ENCODE data around the gene NRN1L. TPM values are rescaled to one million over a fixed set of nuclear protein-coding genes. Genes with fewer than 3 reads are reported as not detected.

The NRN1L gene
- total and polyA plus RNA-seq, 4 donors: 1.1 to 5.8 (median 3.6) TPM

DNA sequence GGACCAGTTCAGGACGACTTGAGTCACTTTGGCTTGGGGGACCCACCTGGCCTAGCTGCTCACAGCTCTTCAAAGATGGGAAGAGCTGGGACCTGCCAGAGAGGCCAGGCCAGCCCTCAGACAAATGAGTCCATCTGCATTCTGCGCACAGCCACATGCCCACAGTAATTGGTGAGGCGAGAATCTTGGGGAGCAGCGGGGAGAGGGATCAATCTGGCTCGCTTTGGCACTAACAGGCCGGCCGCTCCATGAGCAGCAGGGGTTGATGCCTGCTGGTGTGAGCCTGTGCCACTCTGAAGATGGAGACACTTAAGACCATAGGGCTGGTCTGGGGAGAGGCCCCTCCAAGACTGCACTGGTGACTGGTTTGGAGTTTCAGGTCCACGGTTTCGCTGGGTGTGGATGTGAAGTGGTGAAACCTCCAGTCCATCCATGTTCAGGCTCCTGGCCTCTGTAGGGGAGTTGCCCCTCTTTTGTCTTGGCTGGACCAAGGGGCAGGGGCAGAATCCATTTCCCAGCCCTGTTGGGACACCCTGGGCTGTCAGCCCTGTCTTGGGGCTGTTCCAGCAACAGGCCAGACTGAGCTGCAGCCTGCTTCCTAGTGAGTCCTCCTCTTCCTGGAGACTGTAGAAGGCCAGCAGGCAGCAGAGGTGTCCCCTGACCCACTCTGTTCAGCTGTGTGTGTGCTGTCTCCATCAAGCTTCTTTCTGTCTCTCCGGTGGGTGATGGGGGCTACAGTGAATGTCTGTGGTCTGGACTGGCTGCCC, 39.6 kb downstream of the NRN1L start:
- Histone ChIP-seq H3K36me3 (ENCODE audit: control insufficient read depth in 4 of 4, insufficient read depth in 4 of 4, low read length in 4 of 4) (peaks cover 0 to 25% (median 11%) of the 10 kb centered on the region in 4 donors), H3K9me3 (ENCODE audit: control insufficient read depth in 4 of 4, insufficient read depth in 3 of 4, low read length in 3 of 4) (no peaks in the 10 kb centered on the region), H3K27ac (ENCODE audit: low read depth in 1 of 2, low read length in 1 of 2) (peak overlapping the region in 1 of 2 donors; percentile 46), H3K9ac (ENCODE audit: insufficient read depth in 1 of 2, low read length in 2 of 2) (no peak overlapping the region), H3K27me3 (ENCODE audit: control insufficient read depth in 3 of 3, insufficient read depth in 3 of 3, low read length in 2 of 3) (no peaks in the 10 kb centered on the region), H3K4me1 (ENCODE audit: control insufficient read depth in 5 of 5, insufficient read depth in 5 of 5, low read length in 5 of 5) (peaks cover 0 to 15% (median 0%) of the 10 kb centered on the region in 5 donors), H3K4me3 (no peak overlapping the region)
- TF ChIP-seq, protein P1, sequence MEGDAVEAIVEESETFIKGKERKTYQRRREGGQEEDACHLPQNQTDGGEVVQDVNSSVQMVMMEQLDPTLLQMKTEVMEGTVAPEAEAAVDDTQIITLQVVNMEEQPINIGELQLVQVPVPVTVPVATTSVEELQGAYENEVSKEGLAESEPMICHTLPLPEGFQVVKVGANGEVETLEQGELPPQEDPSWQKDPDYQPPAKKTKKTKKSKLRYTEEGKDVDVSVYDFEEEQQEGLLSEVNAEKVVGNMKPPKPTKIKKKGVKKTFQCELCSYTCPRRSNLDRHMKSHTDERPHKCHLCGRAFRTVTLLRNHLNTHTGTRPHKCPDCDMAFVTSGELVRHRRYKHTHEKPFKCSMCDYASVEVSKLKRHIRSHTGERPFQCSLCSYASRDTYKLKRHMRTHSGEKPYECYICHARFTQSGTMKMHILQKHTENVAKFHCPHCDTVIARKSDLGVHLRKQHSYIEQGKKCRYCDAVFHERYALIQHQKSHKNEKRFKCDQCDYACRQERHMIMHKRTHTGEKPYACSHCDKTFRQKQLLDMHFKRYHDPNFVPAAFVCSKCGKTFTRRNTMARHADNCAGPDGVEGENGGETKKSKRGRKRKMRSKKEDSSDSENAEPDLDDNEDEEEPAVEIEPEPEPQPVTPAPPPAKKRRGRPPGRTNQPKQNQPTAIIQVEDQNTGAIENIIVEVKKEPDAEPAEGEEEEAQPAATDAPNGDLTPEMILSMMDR (IDR thresholded peaks at IDR 0.05; ENCODE audit: control extremely low read depth, extremely low read depth): no peak
- ATAC-seq (ENCODE audit: insufficient read depth, low FRiP score): no peak
- DNase-seq: no peak
- 95 to 96% methylated on average over 10 of the region's 10 CpGs for WGBS, 2 donors

DNA sequence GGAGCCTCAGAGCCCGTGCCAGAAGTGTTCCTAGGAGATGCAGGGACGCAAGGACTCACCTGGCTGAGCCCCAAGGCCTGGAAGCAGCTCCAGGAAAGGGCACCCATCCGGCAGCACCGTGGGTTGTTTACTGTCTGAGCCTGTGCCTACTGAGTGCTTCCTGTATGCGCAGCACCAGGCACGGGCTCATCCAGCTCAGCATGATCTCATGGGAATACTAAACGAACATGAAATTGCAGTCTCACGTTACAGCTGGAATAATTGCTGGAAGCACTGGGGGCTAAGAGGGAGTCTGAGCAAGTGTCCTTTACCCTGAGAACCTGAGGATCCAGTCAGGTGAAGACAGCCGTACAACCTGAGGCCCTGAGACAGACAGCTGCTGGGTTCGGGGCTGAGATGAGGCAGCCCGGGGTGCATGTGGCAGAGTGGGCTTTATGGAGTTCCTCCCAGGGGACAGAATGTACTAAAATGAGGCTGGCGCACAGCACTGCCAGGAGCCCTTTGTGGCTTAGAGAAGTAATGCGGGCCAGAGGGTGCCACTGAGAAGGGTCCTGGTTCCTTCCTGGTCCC, 41.6 kb downstream of the NRN1L start:
- H3K9me3 ChIP-seq (ENCODE audit: control insufficient read depth in 4 of 4, insufficient read depth in 3 of 4, low read length in 3 of 4): no peaks in the 10 kb centered on the region
- H3K36me3 ChIP-seq (ENCODE audit: control insufficient read depth in 4 of 4, insufficient read depth in 4 of 4, low read length in 4 of 4): peaks cover 0 to 24% (median 16%) of the 10 kb centered on the region in 4 donors
- TF ChIP-seq, protein P1 (IDR thresholded peaks at IDR 0.05; ENCODE audit: control extremely low read depth, extremely low read depth): no peak
- DNase-seq: no peak
- no peak overlapping the region for H3K9ac ChIP-seq (ENCODE audit: insufficient read depth in 1 of 2, low read length in 2 of 2)
- H3K4me3 ChIP-seq: no peak overlapping the region
- H3K27me3 ChIP-seq (ENCODE audit: control insufficient read depth in 3 of 3, insufficient read depth in 3 of 3, low read length in 2 of 3): no peaks in the 10 kb centered on the region
- ATAC-seq (ENCODE audit: insufficient read depth, low FRiP score): no peak
- H3K4me1 ChIP-seq (ENCODE audit: control insufficient read depth in 5 of 5, insufficient read depth in 5 of 5, low read length in 5 of 5): peaks cover 0 to 15% (median 0%) of the 10 kb centered on the region in 5 donors
- peak overlapping the region in 1 of 2 donors; percentile 71 for H3K27ac ChIP-seq (ENCODE audit: low read depth in 1 of 2, low read length in 1 of 2)
- WGBS, 2 donors: 47 to 72% methylated on average over 13 of the region's 13 CpGs

DNA sequence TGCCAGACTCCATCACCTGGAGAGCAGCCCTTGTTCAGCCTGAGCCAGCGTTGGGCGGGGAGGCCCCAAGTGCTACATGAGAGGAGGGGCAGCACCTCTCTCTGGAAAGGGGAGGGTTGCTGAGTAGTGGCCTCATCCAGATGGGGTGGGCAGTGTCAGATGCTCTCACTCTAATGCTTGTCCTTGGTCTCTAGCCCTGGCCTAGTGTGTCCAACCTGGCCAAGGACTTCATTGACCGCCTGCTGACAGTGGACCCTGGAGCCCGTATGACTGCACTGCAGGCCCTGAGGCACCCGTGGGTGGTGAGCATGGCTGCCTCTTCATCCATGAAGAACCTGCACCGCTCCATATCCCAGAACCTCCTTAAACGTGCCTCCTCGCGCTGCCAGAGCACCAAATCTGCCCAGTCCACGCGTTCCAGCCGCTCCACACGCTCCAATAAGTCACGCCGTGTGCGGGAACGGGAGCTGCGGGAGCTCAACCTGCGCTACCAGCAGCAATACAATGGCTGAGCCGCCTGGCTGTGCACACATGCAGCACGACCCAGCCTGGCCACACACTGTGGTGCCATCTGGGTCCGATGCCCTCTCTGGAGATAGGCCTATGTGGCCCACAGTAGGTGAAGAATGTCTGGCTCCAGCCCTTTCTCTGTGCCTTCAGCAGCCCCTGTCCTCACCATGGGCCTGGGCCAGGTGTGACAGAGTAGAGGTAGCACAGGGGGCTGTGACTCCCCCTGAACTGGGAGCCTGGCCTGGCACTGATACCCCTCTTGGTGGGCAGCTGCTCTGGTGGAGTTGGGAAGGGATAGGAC, 42.7 kb downstream of the NRN1L start:
- H3K4me1 ChIP-seq (ENCODE audit: control insufficient read depth in 5 of 5, insufficient read depth in 5 of 5, low read length in 5 of 5): peaks cover 0 to 15% (median 0%) of the 10 kb centered on the region in 5 donors
- no peaks in the 10 kb centered on the region for H3K9me3 ChIP-seq (ENCODE audit: control insufficient read depth in 4 of 4, insufficient read depth in 3 of 4, low read length in 3 of 4)
- no peak overlapping the region for H3K9ac ChIP-seq (ENCODE audit: insufficient read depth in 1 of 2, low read length in 2 of 2)
- WGBS, 2 donors: 94 to 95% methylated on average over 22 of the region's 22 CpGs
- H3K27me3 ChIP-seq (ENCODE audit: control insufficient read depth in 3 of 3, insufficient read depth in 3 of 3, low read length in 2 of 3): no peaks in the 10 kb centered on the region
- H3K27ac ChIP-seq (ENCODE audit: low read depth in 1 of 2, low read length in 1 of 2): peak overlapping the region in 1 of 2 donors; percentile 71
- no peak overlapping the region for H3K4me3 ChIP-seq
- ATAC-seq (ENCODE audit: insufficient read depth, low FRiP score): no peak
- DNase-seq: no peak
- H3K36me3 ChIP-seq (ENCODE audit: control insufficient read depth in 4 of 4, insufficient read depth in 4 of 4, low read length in 4 of 4): peaks cover 0 to 25% (median 16%) of the 10 kb centered on the region in 4 donors
- TF ChIP-seq, protein P1 (IDR thresholded peaks at IDR 0.05; ENCODE audit: control extremely low read depth, extremely low read depth): no peak

Data from lung (tissue), 12 donors.